ENCODE measurements around the gene MED12L. TPM values are rescaled to one million over a fixed set of nuclear protein-coding genes. Genes with fewer than 3 reads are reported as not detected.

Gene MED12L
- total RNA-seq, 1 donor from 2014 or later, result 1.3 TPM

DNA sequence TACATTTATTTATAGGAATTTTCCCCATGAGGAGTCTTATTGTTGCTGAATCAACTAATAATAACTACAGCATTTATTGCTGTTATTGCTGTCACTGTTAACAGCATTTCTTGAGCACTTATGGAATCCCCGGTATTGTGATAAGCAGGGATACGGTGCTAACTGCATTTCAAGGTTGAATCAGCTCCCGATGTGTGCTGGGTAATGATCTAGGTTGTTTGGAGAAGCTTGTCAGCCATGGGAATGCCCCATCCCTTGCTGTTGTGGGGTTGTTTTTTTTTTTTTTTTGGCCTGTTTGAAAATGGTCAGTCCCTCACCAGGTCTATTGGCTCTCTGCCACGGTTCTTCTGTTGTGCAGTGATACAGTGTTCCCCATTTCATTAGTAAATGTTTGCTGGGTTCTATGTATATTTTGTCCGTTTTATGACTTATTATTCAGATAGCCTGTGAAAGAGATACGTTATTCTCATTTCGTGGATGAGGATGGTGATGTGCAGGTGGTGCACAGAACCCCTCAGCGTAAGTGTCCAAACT is 48.5 kb downstream of the MED12L start:
- DNase-seq (ENCODE audit: low read depth), result no peak
- H3K36me3 ChIP-seq (ENCODE audit: control insufficient read depth, insufficient read depth, low read length), result no peaks in the 10 kb centered on the region
- TF ChIP-seq, protein P1, sequence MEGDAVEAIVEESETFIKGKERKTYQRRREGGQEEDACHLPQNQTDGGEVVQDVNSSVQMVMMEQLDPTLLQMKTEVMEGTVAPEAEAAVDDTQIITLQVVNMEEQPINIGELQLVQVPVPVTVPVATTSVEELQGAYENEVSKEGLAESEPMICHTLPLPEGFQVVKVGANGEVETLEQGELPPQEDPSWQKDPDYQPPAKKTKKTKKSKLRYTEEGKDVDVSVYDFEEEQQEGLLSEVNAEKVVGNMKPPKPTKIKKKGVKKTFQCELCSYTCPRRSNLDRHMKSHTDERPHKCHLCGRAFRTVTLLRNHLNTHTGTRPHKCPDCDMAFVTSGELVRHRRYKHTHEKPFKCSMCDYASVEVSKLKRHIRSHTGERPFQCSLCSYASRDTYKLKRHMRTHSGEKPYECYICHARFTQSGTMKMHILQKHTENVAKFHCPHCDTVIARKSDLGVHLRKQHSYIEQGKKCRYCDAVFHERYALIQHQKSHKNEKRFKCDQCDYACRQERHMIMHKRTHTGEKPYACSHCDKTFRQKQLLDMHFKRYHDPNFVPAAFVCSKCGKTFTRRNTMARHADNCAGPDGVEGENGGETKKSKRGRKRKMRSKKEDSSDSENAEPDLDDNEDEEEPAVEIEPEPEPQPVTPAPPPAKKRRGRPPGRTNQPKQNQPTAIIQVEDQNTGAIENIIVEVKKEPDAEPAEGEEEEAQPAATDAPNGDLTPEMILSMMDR (IDR thresholded peaks at IDR 0.05; ENCODE audit: insufficient read depth, low read length, poor library complexity, severe bottlenecking), result no peak

DNA sequence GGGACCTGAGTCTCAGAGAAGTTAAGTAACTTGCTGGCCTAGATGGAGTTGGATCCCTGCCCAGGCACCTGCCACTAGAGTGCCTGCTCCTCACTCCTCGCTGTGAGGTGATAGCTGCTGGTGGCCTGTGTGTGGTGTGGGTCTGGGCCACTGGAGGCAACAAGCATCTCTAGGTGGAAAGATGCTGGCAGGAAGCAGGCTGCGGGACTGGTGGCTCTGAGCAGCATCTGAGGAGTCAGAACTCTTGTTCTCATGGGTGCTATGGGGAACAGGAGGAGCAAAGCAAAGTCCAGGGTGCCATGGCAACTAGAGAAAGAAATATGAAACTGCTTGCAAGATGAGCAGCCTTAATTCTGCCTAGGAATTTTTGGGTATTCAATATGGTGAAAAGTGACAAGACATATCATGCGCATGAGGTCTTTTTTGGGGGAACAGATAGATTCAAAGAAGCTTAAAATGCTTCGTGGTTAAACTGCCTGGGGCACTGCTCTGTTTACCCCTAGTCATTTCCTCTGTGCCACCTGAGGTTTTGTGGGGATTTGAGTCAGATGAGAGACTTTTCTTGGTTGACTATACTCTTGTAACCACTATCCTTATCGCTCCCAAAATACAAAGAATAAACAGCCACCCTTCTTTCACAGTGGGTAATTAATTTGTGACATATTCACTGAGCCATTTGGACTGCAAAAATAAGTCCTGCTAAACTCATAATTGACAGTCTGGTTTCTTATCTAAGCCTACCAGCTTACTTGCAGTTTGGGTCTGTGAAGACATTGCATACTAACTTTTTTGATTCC is 50.3 kb downstream of the MED12L start:
- no peaks in the 10 kb centered on the region for H3K36me3 ChIP-seq (ENCODE audit: control insufficient read depth, insufficient read depth, low read length)
- H3K27me3 ChIP-seq (ENCODE audit: control insufficient read depth, insufficient read depth, low read length), result no peaks in the 10 kb centered on the region
- TF ChIP-seq, protein P1 (IDR thresholded peaks at IDR 0.05; ENCODE audit: insufficient read depth, low read length, poor library complexity, severe bottlenecking), result no peak
- H3K4me3 ChIP-seq (ENCODE audit: low read depth, low read length), result no peak overlapping the region
- DNase-seq (ENCODE audit: low read depth), result no peak

More for the DNA sequence above, 48.5 kb downstream of the MED12L start:
- Histone ChIP-seq H3K4me3 (ENCODE audit: low read depth, low read length) (no peak overlapping the region), H3K27me3 (ENCODE audit: control insufficient read depth, insufficient read depth, low read length) (no peaks in the 10 kb centered on the region)

DNA sequence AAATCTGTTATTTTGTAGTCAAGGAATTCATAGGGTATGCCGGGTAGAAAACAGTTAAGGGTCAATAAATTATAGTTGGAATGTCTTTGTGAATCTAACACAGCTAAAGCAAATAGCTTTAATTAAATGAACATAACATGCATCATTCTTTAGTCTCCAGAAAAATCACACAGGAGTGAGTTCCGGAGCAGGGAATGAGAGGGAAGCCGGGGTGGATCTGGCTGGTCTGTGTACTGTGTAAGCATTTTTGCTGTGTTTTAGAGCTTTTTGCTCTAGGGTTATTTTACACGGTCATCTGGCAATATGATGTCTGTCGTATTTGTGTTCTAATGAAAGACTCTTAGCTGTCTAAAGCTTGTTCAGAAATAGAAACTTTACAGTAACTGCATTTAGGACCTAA is 57.5 kb downstream of the MED12L start:
- TF ChIP-seq, protein P1 (IDR thresholded peaks at IDR 0.05; ENCODE audit: insufficient read depth, low read length, poor library complexity, severe bottlenecking), result no peak
- H3K4me3 ChIP-seq (ENCODE audit: low read depth, low read length), result no peak overlapping the region

DNA sequence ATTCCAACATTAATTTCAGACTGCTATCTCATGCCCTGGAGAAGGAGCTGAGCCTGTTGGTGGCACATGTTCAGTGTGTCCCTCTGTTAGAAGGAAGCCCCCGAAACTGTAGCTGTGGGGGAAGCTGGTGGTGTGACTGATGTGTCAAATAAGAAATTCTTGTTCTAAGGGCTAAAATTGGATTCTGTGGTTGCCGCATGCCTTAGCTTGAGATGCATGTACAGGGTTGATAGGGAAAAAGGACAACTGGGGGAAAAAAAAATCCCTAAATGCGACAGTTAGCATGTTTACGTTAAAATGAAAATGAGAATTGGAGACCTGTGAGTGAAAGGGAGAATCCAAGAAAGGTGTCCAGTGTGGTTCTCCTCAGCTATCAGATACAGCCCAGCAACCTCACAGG is 58.6 kb downstream of the MED12L start:
- no peaks in the 10 kb centered on the region for H3K36me3 ChIP-seq (ENCODE audit: control insufficient read depth, insufficient read depth, low read length)
- TF ChIP-seq, protein P1 (IDR thresholded peaks at IDR 0.05; ENCODE audit: insufficient read depth, low read length, poor library complexity, severe bottlenecking), result no peak
- no peak for DNase-seq (ENCODE audit: low read depth)
- no peak overlapping the region for H3K4me3 ChIP-seq (ENCODE audit: low read depth, low read length)
- H3K27me3 ChIP-seq (ENCODE audit: control insufficient read depth, insufficient read depth, low read length), result no peaks in the 10 kb centered on the region

More for the DNA sequence above, 57.5 kb downstream of the MED12L start:
- H3K36me3 ChIP-seq (ENCODE audit: control insufficient read depth, insufficient read depth, low read length), result no peaks in the 10 kb centered on the region
- DNase-seq (ENCODE audit: low read depth), result no peak
- no peaks in the 10 kb centered on the region for H3K27me3 ChIP-seq (ENCODE audit: control insufficient read depth, insufficient read depth, low read length)

DNA sequence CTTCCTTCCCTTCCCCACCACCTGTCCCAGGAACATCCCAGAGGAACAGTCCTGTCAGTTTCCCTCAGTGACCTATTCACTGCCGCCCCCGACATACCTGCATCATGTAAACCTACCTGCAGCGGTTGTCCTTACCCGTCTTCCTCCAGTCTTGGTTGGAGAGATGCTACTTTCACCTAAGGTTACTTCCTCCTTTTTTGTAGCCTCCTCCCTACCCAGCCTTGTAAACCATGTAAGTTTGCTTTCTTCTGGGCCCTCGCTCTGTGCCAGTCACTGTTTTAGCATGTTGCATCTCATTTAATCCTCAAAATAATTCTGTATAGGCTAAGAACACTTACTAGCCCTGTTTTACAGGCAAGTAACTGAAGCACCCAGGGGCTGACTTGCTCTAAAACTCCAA is 59.3 kb downstream of the MED12L start:
- no peak overlapping the region for H3K4me3 ChIP-seq (ENCODE audit: low read depth, low read length)
- DNase-seq (ENCODE audit: low read depth), result no peak
- no peaks in the 10 kb centered on the region for H3K27me3 ChIP-seq (ENCODE audit: control insufficient read depth, insufficient read depth, low read length)
- no peaks in the 10 kb centered on the region for H3K36me3 ChIP-seq (ENCODE audit: control insufficient read depth, insufficient read depth, low read length)
- TF ChIP-seq, protein P1 (IDR thresholded peaks at IDR 0.05; ENCODE audit: insufficient read depth, low read length, poor library complexity, severe bottlenecking), result no peak

Measured in kidney epithelial cell (primary cell).